Upper lobe of right lung (tissue), 1 donor: ENCODE measurements around the gene ERC1. TPM values are rescaled to one million over a fixed set of nuclear protein-coding genes. Genes with fewer than 3 reads are reported as not detected.
"Not testable (repeated sequence)": the region's sequence is repeated elsewhere in the genome, so short reads cannot be mapped to it uniquely, and the experiment has no call there.

Experiments
- ATAC-seq: fragments of 200-7000 bp; cut with Tn5 transposase; one replicate; pipeline ENCODE4 v1.9.1; 2020; ENCODE audit warnings: mild to moderate bottlenecking, moderate library complexity
- DNase-seq: peaks from one replicate; pipeline ENCODE4 v3.0.0-alpha.2; 2020
- H3K27ac ChIP-seq: fragments of 200-600 bp; one replicate; pipeline ENCODE4 v1.8.0; 2022
- H3K27me3 ChIP-seq: fragments of 200-600 bp; one replicate; pipeline ENCODE4 v1.8.0; 2022; ENCODE audit warnings: mild to moderate bottlenecking
- H3K36me3 ChIP-seq: fragments of 200-600 bp; one replicate; pipeline ENCODE4 v1.8.0; 2022
- H3K4me1 ChIP-seq: fragments of 200-600 bp; one replicate; pipeline ENCODE4 v1.8.0; 2022
- H3K4me3 ChIP-seq: fragments of 200-600 bp; one replicate; pipeline ENCODE4 v1.8.0; 2022; ENCODE audit warnings: mild to moderate bottlenecking
- H3K9me3 ChIP-seq: fragments of 200-600 bp; one replicate; pipeline ENCODE4 v1.8.0; 2022
- intact Hi-C: fragments of 100-400 bp; cut with DNase I; formaldehyde crosslinking; loops from one replicate; pipeline ENCODE4 v1.11.0; 2022
- total RNA-seq: library from RNA; stranded (reverse); fragmentation: NEBNext Ultra II Directional; extraction: Animal tissue kit (Norgen Biotek cat#: 25700); gene quantifications from one replicate; pipeline ENCODE4 v1.2.1, GENCODE V29; 2021
- TF ChIP-seq, protein P1 (sequence below): fragments of 200-600 bp; IDR thresholded peaks from one replicate; pipeline ENCODE4 v1.8.0; 2022; ENCODE audit warnings: antibody characterized with exemption
- donor health status: DM: no; HTN: yes; CAD: no; lungs with severe emphysema.

Gene ERC1
- total RNA-seq, 1 donor from 2014 or later, result 54.3 TPM

DNA sequence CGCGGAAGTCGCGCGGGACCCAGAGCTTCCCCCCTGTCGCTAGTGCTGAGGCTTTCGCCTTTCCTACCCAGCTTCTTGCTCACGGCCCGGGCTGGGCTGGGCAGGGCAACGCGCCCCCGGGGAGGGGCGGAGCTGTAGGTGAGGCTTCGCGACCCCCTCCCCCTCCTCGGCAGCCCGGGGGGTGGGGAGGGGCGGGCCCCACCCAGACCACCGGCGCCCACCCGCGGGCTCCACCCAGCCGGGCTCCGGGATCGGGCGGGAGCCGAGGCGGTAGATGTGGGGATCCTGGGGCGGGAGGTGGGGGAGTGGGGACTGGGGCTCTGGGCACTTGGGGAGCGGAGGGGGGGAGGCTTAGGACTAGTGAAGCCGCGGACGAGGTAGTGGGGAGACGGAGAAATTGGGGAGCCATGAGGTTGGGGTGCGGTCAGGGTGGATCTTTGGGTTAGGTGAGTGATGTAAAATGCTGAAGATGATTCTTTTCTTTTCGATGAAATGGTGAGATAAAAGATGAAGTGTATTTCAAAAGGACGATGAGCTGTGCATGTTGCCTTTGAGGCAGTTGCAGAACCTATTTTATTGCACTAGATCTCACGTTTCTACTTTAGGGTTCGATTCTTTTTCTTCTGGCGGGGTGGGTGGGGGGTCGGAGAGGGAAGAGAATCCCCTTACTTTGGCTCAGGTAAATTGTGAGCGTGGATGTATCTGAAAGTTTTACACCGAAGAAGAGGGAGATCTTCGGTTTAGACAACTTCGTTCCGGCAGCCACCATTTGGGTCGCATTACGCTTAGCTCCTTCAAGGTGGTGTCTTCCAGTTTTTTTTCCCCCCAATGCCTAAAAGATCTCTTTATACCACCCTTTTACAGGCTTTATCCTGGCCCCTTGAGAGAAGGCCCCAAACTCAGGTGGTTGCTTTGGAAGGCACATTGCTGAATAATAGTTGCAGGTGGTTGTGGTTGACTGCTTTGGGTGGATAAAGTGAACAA, 619 bp downstream of the ERC1 start:
- H3K27me3 ChIP-seq, result no peaks in the 10 kb centered on the region

DNA sequence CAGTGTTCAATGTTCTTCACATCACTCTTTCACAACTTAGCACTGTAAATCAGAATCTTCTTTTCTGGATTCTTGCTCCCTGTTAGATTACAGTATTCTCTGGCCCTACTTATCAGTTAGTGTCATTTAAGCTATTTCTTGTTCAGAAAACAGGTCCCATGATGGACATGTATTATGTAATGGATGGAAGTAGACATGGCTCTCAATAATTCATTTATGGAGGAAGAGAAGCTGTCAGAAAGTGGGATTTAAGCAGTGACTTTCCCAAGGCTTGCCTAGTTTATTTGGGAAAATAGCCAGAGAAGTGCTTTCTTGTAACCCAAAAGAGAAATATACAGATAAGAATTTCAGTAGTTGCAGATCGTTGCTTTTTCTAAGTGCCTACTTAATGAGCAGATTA, 1.6 kb downstream of the ERC1 start:
- H3K27me3 ChIP-seq, result no peaks in the 10 kb centered on the region
- no peak overlapping the region for H3K4me3 ChIP-seq
- ATAC-seq (no peak), DNase-seq (no peak)
- H3K4me1 ChIP-seq, result peaks cover 24% of the 10 kb centered on the region
- H3K36me3 ChIP-seq, result no peaks in the 10 kb centered on the region
- intact Hi-C loops, result no loop called here
- no peak overlapping the region for H3K27ac ChIP-seq
- TF ChIP-seq, protein P1, sequence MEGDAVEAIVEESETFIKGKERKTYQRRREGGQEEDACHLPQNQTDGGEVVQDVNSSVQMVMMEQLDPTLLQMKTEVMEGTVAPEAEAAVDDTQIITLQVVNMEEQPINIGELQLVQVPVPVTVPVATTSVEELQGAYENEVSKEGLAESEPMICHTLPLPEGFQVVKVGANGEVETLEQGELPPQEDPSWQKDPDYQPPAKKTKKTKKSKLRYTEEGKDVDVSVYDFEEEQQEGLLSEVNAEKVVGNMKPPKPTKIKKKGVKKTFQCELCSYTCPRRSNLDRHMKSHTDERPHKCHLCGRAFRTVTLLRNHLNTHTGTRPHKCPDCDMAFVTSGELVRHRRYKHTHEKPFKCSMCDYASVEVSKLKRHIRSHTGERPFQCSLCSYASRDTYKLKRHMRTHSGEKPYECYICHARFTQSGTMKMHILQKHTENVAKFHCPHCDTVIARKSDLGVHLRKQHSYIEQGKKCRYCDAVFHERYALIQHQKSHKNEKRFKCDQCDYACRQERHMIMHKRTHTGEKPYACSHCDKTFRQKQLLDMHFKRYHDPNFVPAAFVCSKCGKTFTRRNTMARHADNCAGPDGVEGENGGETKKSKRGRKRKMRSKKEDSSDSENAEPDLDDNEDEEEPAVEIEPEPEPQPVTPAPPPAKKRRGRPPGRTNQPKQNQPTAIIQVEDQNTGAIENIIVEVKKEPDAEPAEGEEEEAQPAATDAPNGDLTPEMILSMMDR, result no peak
- no peaks in the 10 kb centered on the region for H3K9me3 ChIP-seq

More for the DNA sequence above, 619 bp downstream of the ERC1 start:
- DNase-seq (no peak), ATAC-seq (peak; percentile 58)
- intact Hi-C loops, result no loop called here
- Histone ChIP-seq H3K27ac (peak overlapping the region; percentile 98), H3K9me3 (no peaks in the 10 kb centered on the region), H3K4me3 (peak overlapping the region; percentile 88), H3K4me1 (peaks cover 24% of the 10 kb centered on the region), H3K36me3 (no peaks in the 10 kb centered on the region)
- TF ChIP-seq, protein P1, result no peak

DNA sequence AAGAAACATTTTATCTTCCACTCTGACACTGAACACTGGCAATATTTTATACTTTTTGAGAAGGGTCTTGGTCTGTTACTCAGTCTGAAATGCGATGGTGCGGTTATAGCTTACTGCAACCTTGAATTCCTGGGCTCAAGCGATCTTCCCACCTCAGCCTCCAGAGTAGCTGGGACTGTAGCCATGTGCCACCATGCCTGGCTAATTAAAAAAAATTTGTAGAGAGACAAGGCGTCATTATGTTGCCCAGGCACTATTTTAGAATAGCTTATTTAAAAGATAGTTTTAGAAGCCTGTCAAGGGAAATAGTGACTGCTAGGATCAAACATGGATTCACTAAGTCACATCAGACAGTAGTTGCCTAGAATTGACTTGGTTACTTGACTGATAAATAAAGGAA, 5.9 kb downstream of the ERC1 start:
- ATAC-seq (no peak), DNase-seq (no peak)
- Histone ChIP-seq H3K9me3 (no peaks in the 10 kb centered on the region), H3K36me3 (peaks cover 5% of the 10 kb centered on the region), H3K27me3 (no peaks in the 10 kb centered on the region), H3K4me3 (no peak overlapping the region), H3K27ac (no peak overlapping the region), H3K4me1 (peaks cover 8% of the 10 kb centered on the region)
- intact Hi-C loops, result no loop called here
- TF ChIP-seq, protein P1, result no peak

DNA sequence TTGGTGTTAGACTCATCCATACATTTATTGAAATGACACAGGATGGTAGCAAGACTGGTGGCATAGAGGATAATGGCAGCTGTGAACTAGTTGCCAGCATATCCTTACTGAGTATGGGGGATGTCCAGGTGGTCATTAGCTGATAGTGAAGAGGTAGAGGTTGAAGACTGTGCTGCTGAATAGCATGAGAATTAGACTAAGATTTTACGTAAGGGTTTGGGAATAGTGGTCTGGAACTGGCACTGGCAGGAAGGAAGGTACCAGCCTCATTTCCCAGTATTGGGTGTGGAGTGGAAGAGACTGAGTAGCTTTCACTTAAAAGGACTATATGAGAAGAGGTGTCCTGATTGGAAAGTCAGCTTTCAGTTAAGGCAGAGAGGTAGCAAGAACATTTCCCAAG, 6.5 kb downstream of the ERC1 start:
- Histone ChIP-seq H3K36me3 (peaks cover 5% of the 10 kb centered on the region), H3K27ac (no peak overlapping the region), H3K4me3 (no peak overlapping the region), H3K4me1 (peaks cover 5% of the 10 kb centered on the region), H3K27me3 (no peaks in the 10 kb centered on the region), H3K9me3 (no peaks in the 10 kb centered on the region)
- TF ChIP-seq, protein P1, result no peak
- no peak for ATAC-seq
- intact Hi-C loops, result no loop called here
- no peak for DNase-seq

DNA sequence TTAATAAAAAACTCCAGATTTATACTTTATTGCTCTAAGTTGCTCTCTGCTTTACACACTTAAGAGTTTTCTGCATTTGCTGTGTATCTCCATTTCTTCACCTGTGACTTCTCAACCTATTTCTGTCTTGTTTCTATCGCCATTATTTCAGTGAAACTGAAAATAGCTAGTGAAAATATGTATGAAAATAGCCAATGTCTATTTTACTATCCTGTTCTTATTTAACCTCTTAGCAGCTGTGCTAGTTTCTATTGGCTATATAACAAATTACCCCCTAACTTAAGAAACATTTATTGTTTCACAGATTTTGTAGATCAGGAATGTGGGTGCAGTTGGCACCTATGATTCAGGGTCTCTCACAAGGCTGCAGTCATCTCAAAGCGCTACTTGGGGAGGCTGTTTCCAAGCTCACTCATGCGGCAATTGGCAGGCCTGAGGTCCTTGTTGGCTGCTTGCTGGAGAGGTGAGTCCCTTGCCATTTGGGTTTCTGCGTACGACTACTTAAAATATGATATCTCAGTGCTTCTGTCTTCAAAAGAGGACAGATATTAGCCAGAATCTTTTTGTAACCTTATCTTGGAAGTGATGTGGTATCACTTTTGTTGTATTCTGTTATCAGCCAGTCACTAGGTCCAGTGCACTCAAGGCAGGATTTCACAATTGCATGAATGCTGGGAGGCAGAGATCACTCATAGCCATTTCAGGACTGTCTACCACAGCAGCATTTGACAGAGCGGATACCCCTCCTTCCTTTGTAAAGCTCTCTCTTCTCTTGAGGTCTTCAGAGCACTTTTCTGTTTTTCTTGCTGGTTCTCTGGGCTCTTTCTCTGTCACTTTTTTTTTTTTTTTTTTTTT, 7.2 kb downstream of the ERC1 start:
- Histone ChIP-seq H3K9me3 (no peaks in the 10 kb centered on the region), H3K27ac (no peak overlapping the region), H3K4me3 (no peak overlapping the region), H3K36me3 (peaks cover 5% of the 10 kb centered on the region), H3K4me1 (peaks cover 5% of the 10 kb centered on the region), H3K27me3 (no peaks in the 10 kb centered on the region)
- TF ChIP-seq, protein P1, result no peak
- DNase-seq, result no peak
- ATAC-seq, result peak; percentile 38
- intact Hi-C loops, result no loop called here

DNA sequence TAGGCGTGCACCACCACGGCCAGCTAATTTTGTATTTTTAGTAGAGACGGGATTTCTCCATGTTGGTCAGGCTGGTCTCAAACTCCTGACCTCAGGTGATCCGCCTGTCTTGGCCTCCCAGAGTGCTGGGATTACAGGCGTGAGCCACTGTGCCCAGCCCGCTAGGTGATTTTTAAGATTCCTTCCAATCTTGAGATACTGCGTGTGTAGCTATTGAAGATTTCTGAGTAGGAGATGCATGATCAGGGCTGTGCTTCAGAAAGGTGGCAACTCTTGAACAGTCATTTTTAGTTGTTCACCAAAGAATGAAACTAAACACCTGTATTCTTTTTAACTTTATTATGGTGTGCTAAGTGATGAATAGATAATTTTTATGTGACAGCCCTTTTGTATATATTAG, 8.7 kb downstream of the ERC1 start:
- DNase-seq, H3K27ac ChIP-seq, H3K36me3 ChIP-seq, ATAC-seq, H3K9me3 ChIP-seq, intact Hi-C loops, H3K4me1 ChIP-seq, H3K4me3 ChIP-seq, H3K27me3 ChIP-seq: not testable (repeated sequence)
